Measurements from ENCODE around the gene ALOX15B.

DNA sequence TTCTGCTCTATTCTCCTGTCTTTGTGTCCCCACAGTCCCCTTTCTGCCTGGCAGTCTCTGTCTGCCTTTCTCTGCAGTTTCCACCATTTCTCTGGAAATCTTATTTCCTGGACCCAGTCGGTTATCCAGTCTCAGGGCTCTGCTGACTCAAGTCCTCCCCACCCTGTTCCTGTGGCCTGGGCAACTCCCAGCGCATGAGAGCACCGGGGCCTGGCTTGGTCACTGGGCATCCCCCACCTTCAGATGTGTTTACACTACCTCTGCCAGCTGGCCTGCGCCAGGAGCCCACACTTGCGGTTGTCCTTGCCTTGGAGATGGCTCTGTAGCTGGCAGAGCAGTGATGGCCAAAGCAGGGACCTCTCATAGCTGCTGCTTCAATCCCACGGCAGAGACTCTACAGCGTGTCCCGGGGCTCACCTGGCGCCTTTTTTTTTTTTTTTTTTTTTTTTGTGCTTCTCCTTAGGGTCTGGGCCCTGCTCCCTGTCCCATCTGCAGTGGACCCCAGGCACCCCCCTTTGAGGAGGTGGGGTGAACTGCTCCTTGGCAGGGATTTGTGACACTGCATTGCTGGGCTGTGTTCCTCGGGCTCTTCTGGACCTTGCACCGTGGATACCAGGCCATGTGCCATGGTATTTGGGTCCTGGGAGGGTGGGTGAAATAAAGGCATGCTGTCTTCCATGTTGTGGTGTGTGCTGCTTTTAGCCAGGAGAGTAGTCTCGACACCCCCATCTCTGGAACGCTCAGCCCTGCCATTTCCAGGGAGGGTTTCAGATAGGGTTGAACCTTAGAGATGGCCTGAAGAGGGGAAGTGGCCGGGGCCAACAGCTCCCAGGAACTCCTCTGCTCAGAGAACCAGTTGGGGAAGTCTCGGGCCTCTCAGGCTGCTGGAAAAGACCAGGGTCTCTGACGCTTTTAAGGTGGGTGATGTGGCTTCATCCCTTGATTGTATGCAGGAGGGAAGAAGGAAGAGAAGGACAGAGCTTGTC is 18.9 kb upstream of the ALOX15B start:
- TF ChIP-seq, protein P1, sequence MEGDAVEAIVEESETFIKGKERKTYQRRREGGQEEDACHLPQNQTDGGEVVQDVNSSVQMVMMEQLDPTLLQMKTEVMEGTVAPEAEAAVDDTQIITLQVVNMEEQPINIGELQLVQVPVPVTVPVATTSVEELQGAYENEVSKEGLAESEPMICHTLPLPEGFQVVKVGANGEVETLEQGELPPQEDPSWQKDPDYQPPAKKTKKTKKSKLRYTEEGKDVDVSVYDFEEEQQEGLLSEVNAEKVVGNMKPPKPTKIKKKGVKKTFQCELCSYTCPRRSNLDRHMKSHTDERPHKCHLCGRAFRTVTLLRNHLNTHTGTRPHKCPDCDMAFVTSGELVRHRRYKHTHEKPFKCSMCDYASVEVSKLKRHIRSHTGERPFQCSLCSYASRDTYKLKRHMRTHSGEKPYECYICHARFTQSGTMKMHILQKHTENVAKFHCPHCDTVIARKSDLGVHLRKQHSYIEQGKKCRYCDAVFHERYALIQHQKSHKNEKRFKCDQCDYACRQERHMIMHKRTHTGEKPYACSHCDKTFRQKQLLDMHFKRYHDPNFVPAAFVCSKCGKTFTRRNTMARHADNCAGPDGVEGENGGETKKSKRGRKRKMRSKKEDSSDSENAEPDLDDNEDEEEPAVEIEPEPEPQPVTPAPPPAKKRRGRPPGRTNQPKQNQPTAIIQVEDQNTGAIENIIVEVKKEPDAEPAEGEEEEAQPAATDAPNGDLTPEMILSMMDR (IDR thresholded peaks at IDR 0.05 in 2 of 3, conservative IDR thresholded peaks at IDR 0.05 in 1 of 3; ENCODE audit: borderline replicate concordance in 1 of 3, insufficient read depth in 1 of 3, low read depth in 2 of 3, low read length in 2 of 3): no peak
- no peak for TF ChIP-seq EZH2phosphoT487 (IDR thresholded peaks at IDR 0.05; ENCODE audit: borderline replicate concordance)

Measured in HCT116 (cell line).